HepG2 (cell line): Measurements from ENCODE around the gene CFAP300. TPM values are rescaled to one million over a fixed set of nuclear protein-coding genes. Genes with fewer than 3 reads are reported as not detected.

Experiments used
- ATAC-seq: fragments of 200-7000 bp; cut with Tn5 transposase; 3 replicates; pipeline ENCODE4 v1.9.1; 2020; ENCODE audit warnings: mild to moderate bottlenecking, moderate library complexity
- BruUV-seq: library from RNA; stranded (reverse); fragments of 400-500 nt; replicated peaks from 2 replicates; lab custom pipeline; 2021; lab: Mats Ljungman, UMichigan
- CTCF ChIA-PET: fragments of 300-600 bp; formaldehyde crosslinking; extraction: SDS; loops from one replicate; lab custom pipeline; 2021; ENCODE audit warnings: low total read pairs, inconsistent platforms, low intra/inter-chr PET ratio; lab: Yijun Ruan, JAX
- POLR2A ChIA-PET: fragments of 350-600 bp; sonication (Branson Sonifier 250); formaldehyde crosslinking; loops from one replicate; lab custom pipeline; 2020; ENCODE audit warnings: antibody characterized with exemption, inconsistent platforms; lab: Yijun Ruan, JAX
- DNase-seq: peaks from one replicate; pipeline ENCODE4 v3.0.0-alpha.2; 2015; ENCODE audit warnings: low spot score
- FAIRE-seq: peaks from 3 replicates; lab custom pipeline; 2011; peaks lifted over from hg19 to GRCh38; lab: Jason Lieb, UNC
- H2AFZ ChIP-seq: one replicate; pipeline ENCODE4 v1.6.1; 2011; ENCODE audit warnings: low read length, inconsistent platforms
- H3K27ac ChIP-seq: fragments of 300-600 bp; 3 replicates; pipeline ENCODE4 v1.8.0; 2011; ENCODE audit warnings: mixed run types, mild to moderate bottlenecking, mixed read lengths, low read length, inconsistent platforms; ENCODE audit not compliant: insufficient read depth; ENCODE audit errors: extremely low read length
- H3K27me3 ChIP-seq, 2 experiments: fragments of 200-600 bp in 1 of 2; 2 replicates in 1 of 2; 3 replicates in 1 of 2; pipeline versions ENCODE4 v1.6.0 to v1.8.0; 2011; ENCODE audit warnings: low read length in 2 of 2, mild to moderate bottlenecking in 2 of 2, moderate library complexity in 2 of 2, inconsistent platforms in 1 of 2; ENCODE audit not compliant: insufficient read depth in 2 of 2, control insufficient read depth in 1 of 2
- H3K36me3 ChIP-seq, 2 experiments: fragments of 200-600 bp in 1 of 2; replicated peaks in 1 of 2; 2 replicates in 1 of 2; 3 replicates in 1 of 2; pipeline versions ENCODE4 v1.5.1 to v1.8.0; 2011; ENCODE audit warnings: low read length in 2 of 2, inconsistent platforms in 1 of 2; ENCODE audit not compliant: insufficient read depth in 2 of 2, control insufficient read depth in 1 of 2
- H3K4me1 ChIP-seq: 2 replicates; pipeline ENCODE4 v1.5.1; 2012; ENCODE audit warnings: low read length, inconsistent platforms; ENCODE audit not compliant: insufficient read depth
- H3K4me2 ChIP-seq: 2 replicates; pipeline ENCODE4 v1.6.0; 2011; ENCODE audit warnings: low read depth, low read length, inconsistent platforms
- H3K4me3 ChIP-seq, 3 experiments: fragments of 200-600 bp in 1 of 3; sonication (generic), shearing (Covaris generic) in 1 of 3; replicated peaks in 1 of 3; 2 replicates each; pipeline ENCODE4 v1.5.1; 2011 to 2016; ENCODE audit warnings: low read length in 3 of 3, inconsistent platforms in 2 of 3, low read depth in 2 of 3, mild to moderate bottlenecking in 2 of 3, control low read depth in 1 of 3, mixed read lengths in 1 of 3; ENCODE audit not compliant: insufficient read depth in 1 of 3
- H3K79me2 ChIP-seq: one replicate; pipeline ENCODE4 v1.6.1; 2011; ENCODE audit warnings: low read length, inconsistent platforms; ENCODE audit not compliant: insufficient read depth
- H3K9ac ChIP-seq: 2 replicates; pipeline ENCODE4 v1.6.0; 2011; ENCODE audit warnings: mild to moderate bottlenecking, low read depth, low read length, inconsistent platforms; ENCODE audit not compliant: insufficient read depth
- H3K9me3 ChIP-seq: 2 replicates; pipeline ENCODE4 v1.5.1; 2012; ENCODE audit warnings: mild to moderate bottlenecking, low read length
- H4K20me1 ChIP-seq: 2 replicates; pipeline ENCODE4 v1.6.0; 2011; ENCODE audit warnings: inconsistent platforms, mild to moderate bottlenecking, low read length, moderate library complexity; ENCODE audit not compliant: insufficient read depth
- ARID5B ChIP-seq: IDR thresholded peaks from 2 replicates; pipeline ENCODE4 v1.4.0; 2020; ENCODE audit warnings: mild to moderate bottlenecking, missing genetic modification reagents
- ATF7 ChIP-seq, 2 experiments: fragments of 450-650 bp in 1 of 2; sonication (generic) in 1 of 2; formaldehyde crosslinking in 1 of 2; IDR thresholded peaks; 2 replicates each; pipeline versions ENCODE4 v1.4.0 to v1.6.1; 2016 to 2020; ENCODE audit warnings: antibody characterized with exemption in 1 of 2, mild to moderate bottlenecking in 1 of 2, missing genetic modification reagents in 1 of 2
- CCDC6 ChIP-seq: sonication (generic); formaldehyde crosslinking; IDR thresholded peaks from 2 replicates; pipeline ENCODE4 v1.8.1; 2022; ENCODE audit warnings: mild to moderate bottlenecking, missing genetic modification reagents, moderate library complexity
- CREM ChIP-seq, 2 experiments: sonication (generic) in 1 of 2; formaldehyde crosslinking in 1 of 2; IDR thresholded peaks; 2 replicates each; pipeline versions ENCODE4 v1.4.0 to v1.6.1; 2016 to 2020; ENCODE audit warnings: antibody characterized with exemption in 1 of 2, mild to moderate bottlenecking in 1 of 2, missing genetic modification reagents in 1 of 2
- KAT2B ChIP-seq: fragments of 150-350 bp; IDR thresholded peaks from 2 replicates; pipeline ENCODE4 v1.6.1; 2014; ENCODE audit warnings: low read depth, low read length, borderline replicate concordance
- MEF2D ChIP-seq: sonication (generic); formaldehyde crosslinking; IDR thresholded peaks from 2 replicates; pipeline ENCODE4 v1.5.1; 2020; ENCODE audit warnings: mild to moderate bottlenecking, missing genetic modification reagents
- MIER3 ChIP-seq: IDR thresholded peaks from 2 replicates; pipeline ENCODE4 v1.6.1; 2016; ENCODE audit warnings: missing compliant biosample characterization, borderline replicate concordance
- PCBP1 ChIP-seq: fragments of 200-400 bp; formaldehyde crosslinking; IDR thresholded peaks from 2 replicates; pipeline ENCODE4 v1.6.1; 2017; ENCODE audit warnings: mild to moderate bottlenecking, low read depth, low read length, borderline replicate concordance
- SMC3 ChIP-seq: IDR thresholded peaks from 2 replicates; pipeline ENCODE4 v1.6.1; 2011; ENCODE audit warnings: low read length, improper control_type of control experiment
- STAG1 ChIP-seq: sonication (generic); formaldehyde crosslinking; IDR thresholded peaks from 2 replicates; pipeline ENCODE4 v1.4.0; 2020; ENCODE audit warnings: missing genetic modification reagents
- SUZ12 ChIP-seq: fragments of 150-350 bp; IDR thresholded peaks from 2 replicates; pipeline ENCODE4 v1.6.1; 2014; ENCODE audit warnings: low read depth, low read length
- ZBTB7A ChIP-seq: sonication (generic); formaldehyde crosslinking; IDR thresholded peaks from 2 replicates; pipeline ENCODE4 v1.8.0; 2022; ENCODE audit warnings: mild to moderate bottlenecking, missing genetic modification reagents
- ZBTB7B ChIP-seq: sonication (generic); formaldehyde crosslinking; IDR thresholded peaks from 2 replicates; pipeline ENCODE4 v1.4.0; 2020; ENCODE audit warnings: missing genetic modification reagents
- ZFP37 ChIP-seq: sonication (generic); formaldehyde crosslinking; IDR thresholded peaks from 2 replicates; pipeline ENCODE4 v1.4.0; 2020; ENCODE audit warnings: missing genetic modification reagents, borderline replicate concordance
- WGBS: methylation state at CpG from one replicate; pipeline ENCODE4 v1.1.6; 2017; ENCODE audit warnings: low lambda C conversion rate; 5-methylcytosine and 5-hydroxymethylcytosine counted together
- in situ Hi-C: cut with HindIII; loops from 2 replicates; pipeline ENCODE4 v1.10.0; 2017; ENCODE audit warnings: low pct_unique_long_range_greater_than_20kb; ENCODE audit not compliant: extremely low pct_ligation_motif_present
- intact Hi-C: fragments of 100-400 bp; cut with micrococcal nuclease; formaldehyde crosslinking; loops from one replicate; pipeline ENCODE4 v1.10.0; 2022; ENCODE audit not compliant: unreplicated experiment
- polyA plus RNA-seq, 8 experiments: library from polyadenylated mRNA; depleted of rRNA in 3 of 8; stranded (reverse) in 7 of 8; unstranded in 1 of 8; fragments of >200 nt; fragmentation: Illumina TruSeq in 4 of 8; extraction: Trizol in 4 of 8; gene quantifications; 2 replicates each; pipeline versions ENCODE4 v1.2.1 to v1.2.3, GENCODE V29; 2011 to 2016; ENCODE audit warnings: low read depth in 4 of 8, missing spikeins in 1 of 8, mixed read lengths in 1 of 8; ENCODE audit not compliant: insufficient read depth in 1 of 8
- total RNA-seq, 5 experiments: library from RNA; depleted of rRNA; stranded (reverse); fragments of >200 nt; fragmentation: Illumina TruSeq; extraction: Trizol; gene quantifications; 2 replicates each; pipeline ENCODE4 v1.2.3, GENCODE V29; 2016; ENCODE audit warnings: low read depth in 1 of 5

CFAP300 gene
- total and polyA plus RNA-seq, 2 of the 13 experiments (the other 11 are each of a cell fraction or from before 2014, with no cell fraction given), result not detected

- Histone ChIP-seq H3K79me2 (no peaks in the 10 kb centered on the region), H4K20me1 (no peaks in the 10 kb centered on the region), H3K4me1 (peaks cover 15% of the 10 kb centered on the region), H3K27ac (no peak overlapping the region), H3K9me3 (no peaks in the 10 kb centered on the region), H3K4me2 (no peak overlapping the region), H2AFZ (no peak overlapping the region), H3K36me3 (no peaks in the 10 kb centered on the region), H3K9ac (no peak overlapping the region), H3K27me3 (peaks cover 2 to 11% of the 10 kb centered on the region in 2 experiments; a peak in 1 of 5 replicates), H3K4me3 (no peak overlapping the region)
- intact Hi-C loops, result no loop called here
- FAIRE-seq (no peak), DNase-seq (no peak), ATAC-seq (no peak)
- in situ Hi-C loops, result no loop called here
- no TSS peak for BruUV-seq
- CTCF ChIA-PET, result no interaction called here
- POLR2A ChIA-PET, result no interaction called here
- TF ChIP-seq ATF7 (IDR thresholded peaks at IDR 0.05), result peak; percentile 84
- no peak for TF ChIP-seq ATF7 (CRISPR knock-in tag; IDR thresholded peaks at IDR 0.05)
- no peak for TF ChIP-seq SUZ12
- TF ChIP-seq ZFP37 (CRISPR knock-in tag), result no peak
- no peak for TF ChIP-seq KAT2B
- 50% methylated on average over 5 of the region's 5 CpGs for WGBS
Measured at GRCh38 chr11:102050927-102051575, 3.8 kb downstream of the CFAP300 start.

GRCh38 chr11:102061276-102061675 is 14.0 kb downstream of the CFAP300 start:
- Histone ChIP-seq H3K4me3 (no peak overlapping the region), H3K79me2 (no peaks in the 10 kb centered on the region), H3K4me1 (0 out of 2 replicates have a peak, but pooled peaks cover 10% of the 10 kb centered on the region), H3K27me3 (no peaks in the 10 kb centered on the region), H3K36me3 (no peaks in the 10 kb centered on the region), H3K27ac (no peak overlapping the region), H3K9me3 (no peaks in the 10 kb centered on the region), H3K4me2 (no peak overlapping the region), H3K9ac (no peak overlapping the region), H2AFZ (no peak overlapping the region), H4K20me1 (no peaks in the 10 kb centered on the region)
- ChIA-PET POLR2A (no interaction called here), CTCF (no interaction called here)
- FAIRE-seq, result peak; percentile 50
- peak; percentile 89 for ATAC-seq
- in situ Hi-C loops, result no loop called here
- peak; percentile 21 for DNase-seq
- BruUV-seq, result no TSS peak
- WGBS, result 14% methylated on average over 2 of the region's 2 CpGs
- intact Hi-C loops, result loop anchor here (5.0 kb wide), 1 partner anchor 96 kb away; no protein-coding TSS in a partner anchor
- peak; percentile 21; the same call in 1 of the 2 replicates for TF ChIP-seq ARID5B
- TF ChIP-seq SMC3, result peak; percentile 50; the same call in 1 of the 2 replicates
- TF ChIP-seq MEF2D (CRISPR knock-in tag), result no peak
- TF ChIP-seq ZBTB7A (CRISPR knock-in tag), result no peak
- no peak for TF ChIP-seq MIER3 (CRISPR knock-in tag)
- no peak for TF ChIP-seq PCBP1
- TF ChIP-seq ZBTB7B (CRISPR knock-in tag), result no peak
- no peak for TF ChIP-seq CREM (IDR thresholded peaks at IDR 0.05)
- TF ChIP-seq CREM (CRISPR knock-in tag; IDR thresholded peaks at IDR 0.05), result no peak
- TF ChIP-seq CCDC6 (CRISPR knock-in tag), result no peak
- TF ChIP-seq STAG1 (CRISPR knock-in tag), result peak; percentile 66
